ENCODE data around the gene TIMM50. TPM values are rescaled to one million over a fixed set of nuclear protein-coding genes. Genes with fewer than 3 reads are reported as not detected.

The TIMM50 gene
- total and polyA plus RNA-seq, 2 of the 8 experiments (the other 6 are each of a cell fraction or from before 2014, with no cell fraction given): 155 to 187 TPM

- TF ChIP-seq SIRT6 (IDR thresholded peaks at IDR 0.05; ENCODE audit: low read length): no peak
- TF ChIP-seq FOSL1 (IDR thresholded peaks at IDR 0.05; ENCODE audit: insufficient read depth, low read depth, low read length): no peak
- no peak for TF ChIP-seq EGR1 (IDR thresholded peaks at IDR 0.05; ENCODE audit: borderline replicate concordance, low read depth, low read length)
- 0 out of 2 replicates have a peak, but pooled peaks have one; percentile 95 for TF ChIP-seq TCF12 (IDR thresholded peaks at IDR 0.05; ENCODE audit: low read depth, low read length)
- no peak for TF ChIP-seq HDAC6 (IDR thresholded peaks at IDR 0.05; ENCODE audit: low read depth, low read length)
- no peak for TF ChIP-seq NRF1 (IDR thresholded peaks at IDR 0.05; ENCODE audit: low read depth, low read length)
- no peak for TF ChIP-seq CBX8 (IDR thresholded peaks at IDR 0.05; ENCODE audit: borderline replicate concordance, low read depth, low read length)
- no peak for TF ChIP-seq EZH2 (IDR thresholded peaks at IDR 0.05; ENCODE audit: low read depth, low read length, severe bottlenecking)
- TF ChIP-seq EP300 (IDR thresholded peaks at IDR 0.05; ENCODE audit: borderline replicate concordance in 1 of 2, low read depth in 2 of 2, low read length in 2 of 2): no peak
- TF ChIP-seq SAP30 (IDR thresholded peaks at IDR 0.05; ENCODE audit: insufficient read depth, insufficient replicate concordance, low read length): no peak
- TF ChIP-seq KDM4A (IDR thresholded peaks at IDR 0.05; ENCODE audit: low read depth, low read length, severe bottlenecking): peak; percentile 54
- TF ChIP-seq YY1 (IDR thresholded peaks at IDR 0.05; ENCODE audit: low read depth, low read length): peak; percentile 51; the same call in 1 of the 2 replicates
- peak; percentile 67 for TF ChIP-seq ASH2L (IDR thresholded peaks at IDR 0.05; ENCODE audit: low read length)
- TF ChIP-seq RBBP5 (IDR thresholded peaks at IDR 0.05; ENCODE audit: borderline replicate concordance, low read depth, low read length): 0 out of 2 replicates have a peak, but pooled peaks have one; percentile 61
- TF ChIP-seq TAF1 (IDR thresholded peaks at IDR 0.05; ENCODE audit: low read depth, low read length): no peak
- TF ChIP-seq SP4 (IDR thresholded peaks at IDR 0.05; ENCODE audit: low read length): no peak
- TF ChIP-seq SIX5 (IDR thresholded peaks at IDR 0.05; ENCODE audit: low read depth, low read length): no peak
- no peak for TF ChIP-seq USF2 (IDR thresholded peaks at IDR 0.05; ENCODE audit: low read length)
- TF ChIP-seq POLR2AphosphoS5 (IDR thresholded peaks at IDR 0.05; ENCODE audit: low read depth, low read length): no peak
- peak; percentile 28; the same call in 1 of the 2 replicates for TF ChIP-seq KDM1A (IDR thresholded peaks at IDR 0.05; ENCODE audit: borderline replicate concordance, low read length)
- TF ChIP-seq CEBPB (IDR thresholded peaks at IDR 0.05; ENCODE audit: low read depth, low read length): no peak
- no peak for TF ChIP-seq CHD1 (IDR thresholded peaks at IDR 0.05; ENCODE audit: low read depth, low read length)
- TF ChIP-seq HDAC2 (IDR thresholded peaks at IDR 0.05; ENCODE audit: borderline replicate concordance in 1 of 2, low read depth in 2 of 2, low read length in 2 of 2): no peak; a peak in 2 of 4 replicates
- TF ChIP-seq BCL11A (IDR thresholded peaks at IDR 0.05; ENCODE audit: low read depth in 2 of 2, low read length in 2 of 2): no peak
Measured at GRCh38 chr19:39497996-39498797, 17.6 kb downstream of the TIMM50 start (continued).

All from H1 (cell line).